Fibroblast of mammary gland (primary cell): Measurements from ENCODE around the gene PTPDC1.

Source experiments
- DNase-seq: peaks from one replicate; pipeline ENCODE4 v3.0.0-alpha.2; 2010; ENCODE audit warnings: low read depth
- H3K4me3 ChIP-seq: 2 replicates; pipeline ENCODE4 v1.5.1; 2011; ENCODE audit warnings: low read depth, mild to moderate bottlenecking, low read length, moderate library complexity; ENCODE audit not compliant: control insufficient read depth
- CTCF ChIP-seq: conservative IDR thresholded peaks from 2 replicates; pipeline ENCODE4 v1.5.1; 2011; ENCODE audit warnings: low read depth, low read length, inconsistent platforms; ENCODE audit not compliant: control insufficient read depth, insufficient read depth

PTPDC1 gene

DNA sequence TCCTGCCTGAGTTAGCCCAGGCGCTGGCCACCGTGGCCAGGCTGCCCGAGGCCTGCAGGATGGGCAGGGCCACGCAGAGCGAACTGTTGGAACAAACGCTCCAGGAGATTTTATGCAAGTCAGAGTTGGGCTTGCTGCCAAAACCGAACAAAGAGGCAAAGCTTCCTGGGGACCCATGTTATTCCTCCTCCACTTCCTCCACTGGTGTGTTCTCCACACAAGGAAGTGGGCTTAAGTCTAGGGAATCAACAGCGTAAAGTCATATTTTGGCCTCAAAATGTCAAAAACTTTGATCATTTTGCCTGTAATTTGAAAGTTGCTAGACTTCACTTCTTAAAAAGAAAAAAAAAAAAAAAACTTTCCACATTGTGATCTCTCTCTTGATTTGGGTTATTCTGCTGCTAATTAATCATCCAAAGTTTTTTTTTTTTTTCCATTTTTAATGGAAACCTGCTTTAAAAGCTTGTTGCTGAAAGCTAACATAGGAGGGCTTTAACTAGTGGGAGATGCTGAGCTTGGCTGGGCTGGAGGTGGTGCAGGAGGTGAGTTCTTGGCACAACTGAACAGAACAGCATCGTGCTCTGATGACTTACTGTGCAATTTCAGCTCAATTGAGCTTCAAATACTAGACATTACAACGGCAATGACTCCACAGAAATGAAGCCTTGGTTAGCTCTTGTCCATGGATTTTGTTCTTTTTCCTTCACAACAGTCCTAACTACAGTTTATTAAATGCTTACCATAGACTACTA, 73.0 kb downstream of the PTPDC1 start:
- no peak for TF ChIP-seq CTCF
- H3K4me3 ChIP-seq, result no peak overlapping the region
- peak; percentile 81 for DNase-seq
